ENCODE data around the gene IFITM5.

- TF ChIP-seq POLR2AphosphoS5 (IDR thresholded peaks at IDR 0.05; ENCODE audit: borderline replicate concordance, low read depth, low read length) (no peak), EZH2 (IDR thresholded peaks at IDR 0.05) (no peak), FOXP2 (optimal IDR thresholded peaks at IDR 0.05; ENCODE audit: control extremely low read depth, extremely low read length, insufficient read depth) (no peak)
Measured at GRCh38 chr11:290621-291231, 8.6 kb downstream of the IFITM5 start.

Measured in SK-N-MC (cell line).